ENCODE results near the gene MTHFD1L. TPM values are rescaled to one million over a fixed set of nuclear protein-coding genes. Genes with fewer than 3 reads are reported as not detected.
"Not testable (repeated sequence)": the region's sequence is repeated elsewhere in the genome, so short reads cannot be mapped to it uniquely, and the experiment has no call there.

The MTHFD1L gene
- total RNA-seq, 2 experiments from 2014 or later, result 103 to 129 TPM

DNA sequence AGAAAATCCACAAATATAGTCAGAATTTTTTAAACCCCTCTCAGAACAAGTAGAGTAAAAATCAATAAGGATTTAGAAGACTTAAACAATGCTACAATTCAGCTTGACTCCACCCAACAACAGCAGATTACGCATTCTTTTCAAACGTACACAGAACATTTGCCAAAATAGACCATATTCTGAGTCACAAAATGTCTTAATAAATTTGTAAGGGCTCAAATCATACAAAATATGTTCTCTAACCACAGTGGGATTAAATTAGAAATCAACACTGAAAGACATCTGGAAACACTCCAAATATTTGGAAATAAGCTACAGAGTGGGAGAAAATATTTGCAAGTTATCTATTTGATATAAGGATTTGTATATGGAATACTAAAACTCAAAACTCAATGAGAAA, 210.0 kb downstream of the MTHFD1L start:
- POLR2A ChIA-PET, result no interaction called here
- no peak for DNase-seq
- intact Hi-C loops (cut with DNase I, micrococcal nuclease), result no loop called here
- Mint-ChIP-seq H3K27me3 (no peaks in the 10 kb centered on the region), H3K4me1 (no peaks in the 10 kb centered on the region), H3K27ac (no peak overlapping the region), H3K9me3 (ENCODE audit: low read depth) (peaks cover 5% of the 10 kb centered on the region), H3K36me3 (ENCODE audit: low read depth) (peaks cover 56% of the 10 kb centered on the region), H3K4me3 (no peak overlapping the region)
- ATAC-seq, result no peak
- CTCF ChIA-PET, result interaction anchor here (1.0 kb wide), 1 partner anchor 13 kb away, joined by 4 read pairs; no protein-coding TSS in a partner anchor

DNA sequence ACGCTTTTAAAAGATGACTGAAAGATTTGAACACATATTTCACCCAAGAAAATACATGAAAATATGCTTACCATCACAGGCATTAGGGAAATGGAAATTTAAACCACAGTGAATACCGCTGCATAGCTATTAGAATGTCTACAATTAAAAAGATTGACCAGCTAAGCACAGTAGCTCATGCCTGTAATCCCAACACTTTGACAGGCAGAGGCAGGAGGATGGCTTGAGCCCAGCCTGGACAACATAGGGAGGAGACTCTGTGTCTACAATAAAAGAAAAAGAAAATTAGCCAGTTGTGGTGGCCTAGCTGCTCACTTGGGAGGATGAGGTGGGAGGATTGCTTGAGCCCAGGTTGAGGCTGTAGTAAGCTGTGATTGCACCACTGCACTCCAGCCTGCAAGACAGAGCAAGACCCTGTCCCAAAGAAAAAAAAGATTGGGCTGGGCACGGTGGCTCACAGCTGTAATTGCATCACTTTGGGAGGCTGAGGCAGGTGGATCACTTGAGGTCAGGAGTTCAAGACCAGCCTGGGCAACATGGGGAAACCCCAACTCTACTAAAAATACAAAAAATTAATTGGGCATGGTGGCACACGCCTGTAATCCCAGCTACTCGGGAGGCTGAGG, 210.5 kb downstream of the MTHFD1L start:
- Mint-ChIP-seq H3K27ac (no peak overlapping the region), H3K9me3 (ENCODE audit: low read depth) (peaks cover 4% of the 10 kb centered on the region), H3K27me3 (no peaks in the 10 kb centered on the region), H3K36me3 (ENCODE audit: low read depth) (peaks cover 53% of the 10 kb centered on the region), H3K4me3 (no peak overlapping the region), H3K4me1 (no peaks in the 10 kb centered on the region)
- ChIA-PET POLR2A (no interaction called here), CTCF (interaction anchor here (0.7 to 1.0 kb wide), 2 partner anchors 13 to 18 kb away, joined by 4 read pairs; no protein-coding TSS in a partner anchor)
- no peak for DNase-seq
- ATAC-seq, result no peak
- intact Hi-C loops (cut with DNase I, micrococcal nuclease), result no loop called here

DNA sequence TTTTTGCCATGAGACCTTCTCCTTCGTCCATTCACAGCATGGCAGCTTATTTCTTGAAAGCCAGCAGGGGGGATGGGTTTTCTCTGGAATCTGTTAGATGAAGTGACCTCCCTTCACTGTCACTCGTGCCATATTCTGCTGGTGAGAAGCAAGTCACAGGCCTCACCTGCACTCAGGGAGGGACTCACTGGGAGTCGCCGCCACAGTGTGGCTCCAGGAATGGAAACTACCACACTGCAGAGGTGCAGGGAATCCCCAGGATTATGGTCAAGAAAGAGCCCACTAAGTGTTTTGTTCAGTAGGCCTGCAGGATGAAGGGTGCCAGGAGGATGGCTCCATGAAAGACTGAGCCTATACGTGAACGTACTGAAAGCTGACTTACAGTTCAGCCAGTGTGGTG, 213.2 kb downstream of the MTHFD1L start:
- CTCF ChIA-PET, result interaction anchor here (0.6 to 1.7 kb wide), 4 partner anchors 12 to 50 kb away, joined by 3 read pairs; no protein-coding TSS in a partner anchor
- DNase-seq, result no peak

DNA sequence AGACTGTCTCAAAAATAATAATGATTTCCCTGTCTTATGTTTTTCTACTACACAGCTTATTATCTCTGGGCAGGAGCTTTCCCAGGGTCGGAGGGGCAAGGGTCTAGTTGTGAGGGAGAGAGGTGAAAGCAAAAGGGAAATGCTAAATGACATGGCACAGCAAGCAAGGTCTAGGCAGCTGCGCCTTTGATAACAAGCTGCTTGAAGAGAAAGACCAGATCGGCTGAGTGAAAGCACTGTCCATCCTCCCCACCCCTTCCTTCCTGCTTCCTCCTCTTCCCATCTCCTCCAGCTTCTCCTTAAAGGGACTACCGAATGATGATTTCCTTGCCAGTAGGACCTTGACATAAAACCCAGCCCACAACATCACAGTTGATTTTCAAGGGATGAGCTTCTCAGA, 216.2 kb downstream of the MTHFD1L start:
- intact Hi-C loops (cut with DNase I, micrococcal nuclease), result no loop called here
- no peaks in the 10 kb centered on the region for H3K9me3 Mint-ChIP-seq (ENCODE audit: low read depth)
- H3K4me3 Mint-ChIP-seq, result no peak overlapping the region
- ATAC-seq, result no peak
- H3K27ac Mint-ChIP-seq, result no peak overlapping the region
- POLR2A ChIA-PET, result no interaction called here
- H3K27me3 Mint-ChIP-seq, result no peaks in the 10 kb centered on the region
- peaks cover 27% of the 10 kb centered on the region for H3K36me3 Mint-ChIP-seq (ENCODE audit: low read depth)
- CTCF ChIA-PET, result interaction anchor here (0.7 to 1.1 kb wide), 3 partner anchors 14 to 439 kb away, joined by 3 read pairs; no protein-coding TSS in a partner anchor
- DNase-seq, result no peak
- no peaks in the 10 kb centered on the region for H3K4me1 Mint-ChIP-seq

More for the DNA sequence above, 213.2 kb downstream of the MTHFD1L start:
- POLR2A ChIA-PET, result no interaction called here
- Mint-ChIP-seq H3K4me3 (no peak overlapping the region), H3K27ac (no peak overlapping the region), H3K36me3 (ENCODE audit: low read depth) (peaks cover 42% of the 10 kb centered on the region), H3K4me1 (no peaks in the 10 kb centered on the region), H3K9me3 (ENCODE audit: low read depth) (peaks cover 2% of the 10 kb centered on the region), H3K27me3 (no peaks in the 10 kb centered on the region)
- no peak for ATAC-seq
- intact Hi-C loops (cut with DNase I, micrococcal nuclease), result no loop called here

DNA sequence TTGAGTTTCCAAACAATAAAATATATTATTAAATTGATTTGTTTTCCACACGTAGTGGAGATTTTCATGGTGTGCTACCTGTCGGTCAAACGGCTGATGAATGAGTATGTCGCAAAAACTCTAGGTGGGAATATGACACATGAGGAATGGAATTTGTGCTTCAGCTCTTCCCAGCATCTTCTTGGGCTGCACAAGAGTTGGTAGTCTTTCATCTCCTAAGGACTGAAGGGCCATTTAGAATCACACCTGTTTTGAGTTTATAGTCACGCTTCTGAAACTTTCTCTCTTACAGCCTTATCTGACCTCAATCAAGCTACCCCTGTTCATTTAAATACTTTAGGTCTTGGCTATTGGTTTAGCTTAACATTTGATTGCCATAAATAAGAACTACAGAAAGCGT, 216.6 kb downstream of the MTHFD1L start:
- intact Hi-C loops (cut with DNase I, micrococcal nuclease), result no loop called here
- H3K27ac Mint-ChIP-seq, result no peak overlapping the region
- ATAC-seq (no peak), DNase-seq (no peak)
- H3K4me1 Mint-ChIP-seq, result no peaks in the 10 kb centered on the region
- no peaks in the 10 kb centered on the region for H3K27me3 Mint-ChIP-seq
- H3K4me3 Mint-ChIP-seq, result no peak overlapping the region
- POLR2A ChIA-PET, result no interaction called here
- no peaks in the 10 kb centered on the region for H3K9me3 Mint-ChIP-seq (ENCODE audit: low read depth)
- peaks cover 25% of the 10 kb centered on the region for H3K36me3 Mint-ChIP-seq (ENCODE audit: low read depth)
- CTCF ChIA-PET, result interaction anchor here (0.7 to 1.1 kb wide), 3 partner anchors 14 to 539 kb away, joined by 3 read pairs; no protein-coding TSS in a partner anchor

DNA sequence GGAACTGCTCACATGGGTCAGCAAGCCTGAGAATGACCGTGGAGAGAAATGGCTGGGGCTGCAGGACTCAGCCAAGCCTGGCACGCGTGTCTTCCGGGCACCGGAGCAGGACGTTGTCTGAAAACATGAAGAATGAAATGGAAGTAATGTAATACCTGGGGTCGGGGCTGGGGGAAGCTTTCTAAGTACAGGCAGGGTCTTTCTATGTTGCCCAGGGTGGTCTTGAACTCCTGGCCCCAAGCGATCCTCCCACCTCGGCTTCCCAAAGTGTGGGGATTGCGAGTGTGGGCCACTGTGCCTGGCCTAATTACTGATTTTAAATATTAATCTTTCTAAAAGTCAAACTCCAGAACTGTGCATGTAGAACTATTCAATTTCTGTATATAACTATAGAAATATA, 218.8 kb downstream of the MTHFD1L start:
- POLR2A ChIA-PET, result no interaction called here
- DNase-seq, result no peak
- H3K36me3 Mint-ChIP-seq (ENCODE audit: low read depth), result peaks cover 12% of the 10 kb centered on the region
- no peak overlapping the region for H3K27ac Mint-ChIP-seq
- no peaks in the 10 kb centered on the region for H3K9me3 Mint-ChIP-seq (ENCODE audit: low read depth)
- H3K4me1 Mint-ChIP-seq, result no peaks in the 10 kb centered on the region
- intact Hi-C loops (cut with DNase I, micrococcal nuclease), result no loop called here
- no peak for ATAC-seq
- no peaks in the 10 kb centered on the region for H3K27me3 Mint-ChIP-seq
- CTCF ChIA-PET, result interaction anchor here (1.2 kb wide), 1 partner anchor 11 kb away, joined by 3 read pairs; no protein-coding TSS in a partner anchor
- H3K4me3 Mint-ChIP-seq, result no peak overlapping the region

DNA sequence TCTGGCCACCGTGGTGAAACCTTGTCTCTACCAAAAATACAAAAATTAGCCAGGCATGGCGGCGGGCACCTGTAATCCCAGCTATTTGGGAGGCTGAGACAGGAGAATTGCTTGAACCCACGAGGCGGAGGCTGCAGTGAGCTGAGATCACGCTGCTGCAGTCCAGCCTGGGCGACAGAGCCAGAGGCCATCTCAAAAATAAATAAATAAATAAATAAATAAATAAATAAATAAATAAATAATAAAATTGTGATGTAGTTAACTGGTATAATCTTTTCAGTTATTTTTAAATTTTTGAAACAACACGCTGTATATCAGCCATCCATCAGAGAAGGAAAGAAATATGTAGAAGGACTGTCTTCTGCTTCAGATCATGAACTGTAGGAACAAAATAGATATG, 221.6 kb downstream of the MTHFD1L start:
- ATAC-seq; H3K27ac Mint-ChIP-seq; H3K9me3 Mint-ChIP-seq (ENCODE audit: low read depth); DNase-seq; H3K27me3 Mint-ChIP-seq; POLR2A ChIA-PET; H3K4me1 Mint-ChIP-seq; intact Hi-C loops (cut with DNase I, micrococcal nuclease); H3K4me3 Mint-ChIP-seq: not testable (repeated sequence)
- H3K36me3 Mint-ChIP-seq (ENCODE audit: low read depth), result peaks cover 32% of the 10 kb centered on the region
- CTCF ChIA-PET, result interaction anchor here (1.0 kb wide), 1 partner anchor 237 kb away, joined by 4 read pairs; no protein-coding TSS in a partner anchor

DNA sequence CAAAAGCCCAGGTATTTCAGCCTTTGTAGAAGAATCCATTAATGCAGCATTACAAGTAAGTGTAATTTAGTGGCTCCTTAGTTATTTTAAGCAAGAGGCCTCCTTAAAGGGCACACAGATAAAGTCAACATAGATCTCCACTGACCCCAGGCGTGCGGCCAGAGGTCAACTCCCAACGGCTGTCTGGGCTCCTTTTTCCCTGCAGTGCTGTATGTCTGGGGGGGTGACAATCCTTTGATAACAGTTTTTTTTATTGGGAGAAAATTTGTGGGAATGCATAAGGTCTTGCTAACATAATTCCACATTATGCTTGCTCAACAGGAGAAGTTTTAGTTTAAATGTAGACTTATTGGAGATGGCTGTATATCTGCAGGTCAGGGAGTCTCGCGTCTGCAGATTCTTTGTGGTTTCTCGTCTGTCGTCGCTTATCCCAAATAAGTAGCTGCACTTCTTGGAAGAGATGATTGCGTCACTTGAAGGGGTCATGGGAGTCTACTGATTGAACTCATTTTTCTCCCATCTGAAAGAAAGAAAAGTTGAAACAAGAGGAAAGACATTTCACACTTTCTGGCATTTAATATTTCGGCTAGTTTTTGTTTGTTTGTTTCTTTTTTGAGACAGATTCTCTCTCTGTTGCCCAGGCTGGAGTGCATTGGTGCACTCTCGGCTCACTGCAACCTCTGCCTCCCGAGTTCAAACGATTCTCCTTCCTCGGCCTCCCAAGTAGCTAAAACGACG, 222.5 kb downstream of the MTHFD1L start:
- ChIA-PET POLR2A (interaction anchor here (0.7 kb wide), 1 partner anchor 100 kb away, joined by 3 read pairs; no protein-coding TSS in a partner anchor), CTCF (interaction anchor here (1.0 to 1.3 kb wide), 2 partner anchors 12 to 236 kb away, joined by 4 read pairs; no protein-coding TSS in a partner anchor)
- Mint-ChIP-seq H3K27me3 (no peaks in the 10 kb centered on the region), H3K36me3 (ENCODE audit: low read depth) (peaks cover 35% of the 10 kb centered on the region), H3K9me3 (ENCODE audit: low read depth) (no peaks in the 10 kb centered on the region), H3K4me1 (no peaks in the 10 kb centered on the region), H3K27ac (no peak overlapping the region), H3K4me3 (no peak overlapping the region)
- DNase-seq (no peak), ATAC-seq (no peak)
- intact Hi-C loops (cut with DNase I, micrococcal nuclease), result no loop called here

DNA sequence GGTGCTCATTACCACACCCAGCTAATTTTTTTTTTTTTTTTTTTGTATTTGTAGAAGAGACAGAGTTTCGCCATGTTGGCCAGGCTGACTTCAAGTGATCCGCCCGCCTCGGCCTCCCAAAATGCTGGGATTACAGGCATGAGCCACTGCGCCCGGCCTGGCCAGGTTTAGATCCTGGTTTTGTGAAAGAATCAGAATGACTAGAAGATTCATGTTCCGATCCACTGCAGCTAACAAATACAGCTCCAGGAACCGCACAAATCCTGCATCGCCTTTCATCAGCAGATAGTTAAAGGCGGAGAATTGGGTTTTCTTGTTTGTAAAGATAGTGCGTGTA, 223.1 kb downstream of the MTHFD1L start:
- intact Hi-C loops (cut with DNase I, micrococcal nuclease), result no loop called here
- Mint-ChIP-seq H3K4me3 (no peak overlapping the region), H3K27ac (no peak overlapping the region), H3K27me3 (no peaks in the 10 kb centered on the region), H3K36me3 (ENCODE audit: low read depth) (peaks cover 40% of the 10 kb centered on the region), H3K4me1 (no peaks in the 10 kb centered on the region), H3K9me3 (ENCODE audit: low read depth) (no peaks in the 10 kb centered on the region)
- ATAC-seq (no peak), DNase-seq (no peak)
- CTCF ChIA-PET, result interaction anchor here (1.3 kb wide), 1 partner anchor 13 kb away, joined by 4 read pairs; no protein-coding TSS in a partner anchor
- POLR2A ChIA-PET, result interaction anchor here (0.7 kb wide), 1 partner anchor 101 kb away, joined by 3 read pairs; no protein-coding TSS in a partner anchor

DNA sequence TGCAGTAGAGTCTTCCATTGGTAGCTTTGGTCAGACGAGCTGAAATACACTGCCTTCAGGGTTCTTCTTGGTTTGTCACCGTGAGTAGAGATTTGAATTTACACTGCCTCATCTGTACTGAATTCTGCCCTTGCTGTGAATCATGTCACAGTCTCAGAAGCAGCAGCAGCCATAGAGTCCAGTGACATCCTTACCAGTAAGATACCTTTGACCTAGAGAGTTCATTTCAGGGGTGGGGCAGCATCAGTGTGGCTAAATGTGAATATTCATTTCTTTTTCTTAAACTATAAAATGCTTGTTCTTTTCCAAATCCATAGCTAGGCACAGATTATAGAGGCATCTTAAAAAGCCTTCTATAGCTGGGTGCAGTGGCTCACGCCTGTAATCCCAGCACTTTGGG, 223.5 kb downstream of the MTHFD1L start:
- no peaks in the 10 kb centered on the region for H3K9me3 Mint-ChIP-seq (ENCODE audit: low read depth)
- DNase-seq (no peak), ATAC-seq (no peak)
- H3K4me3 Mint-ChIP-seq, result no peak overlapping the region
- H3K27ac Mint-ChIP-seq, result no peak overlapping the region
- H3K27me3 Mint-ChIP-seq, result no peaks in the 10 kb centered on the region
- POLR2A ChIA-PET, result interaction anchor here (0.7 kb wide), 1 partner anchor 101 kb away, joined by 3 read pairs; no protein-coding TSS in a partner anchor
- intact Hi-C loops (cut with DNase I, micrococcal nuclease), result no loop called here
- H3K36me3 Mint-ChIP-seq (ENCODE audit: low read depth), result peaks cover 44% of the 10 kb centered on the region
- H3K4me1 Mint-ChIP-seq, result no peaks in the 10 kb centered on the region
- CTCF ChIA-PET, result interaction anchor here (1.3 kb wide), 1 partner anchor 13 kb away, joined by 4 read pairs; no protein-coding TSS in a partner anchor

DNA sequence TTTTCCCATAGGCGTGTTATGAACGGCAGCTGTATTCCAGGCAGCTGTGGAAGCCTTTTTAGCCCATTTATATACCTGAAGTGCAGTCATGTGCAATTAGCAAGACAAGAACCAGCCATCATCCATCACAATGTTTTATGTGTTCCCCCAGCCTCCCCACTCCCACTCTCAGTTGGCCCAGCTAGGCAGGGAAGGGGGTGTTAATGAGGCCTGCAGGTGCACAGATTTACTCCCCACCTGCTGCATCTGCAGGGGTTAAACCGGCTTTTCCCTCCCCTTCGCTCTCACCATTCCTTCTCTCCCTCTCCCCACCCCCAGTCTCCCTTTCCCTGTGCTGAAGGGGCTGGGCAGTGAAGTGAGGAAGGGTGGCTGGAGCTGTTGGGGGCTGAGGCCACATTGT, 224.5 kb downstream of the MTHFD1L start:
- ChIA-PET POLR2A (no interaction called here), CTCF (no interaction called here)
- Mint-ChIP-seq H3K36me3 (ENCODE audit: low read depth) (peaks cover 47% of the 10 kb centered on the region), H3K4me1 (no peaks in the 10 kb centered on the region), H3K27ac (no peak overlapping the region), H3K4me3 (no peak overlapping the region), H3K9me3 (ENCODE audit: low read depth) (no peaks in the 10 kb centered on the region), H3K27me3 (no peaks in the 10 kb centered on the region)
- DNase-seq (no peak), ATAC-seq (no peak)
- intact Hi-C loops (cut with DNase I, micrococcal nuclease), result no loop called here

DNA sequence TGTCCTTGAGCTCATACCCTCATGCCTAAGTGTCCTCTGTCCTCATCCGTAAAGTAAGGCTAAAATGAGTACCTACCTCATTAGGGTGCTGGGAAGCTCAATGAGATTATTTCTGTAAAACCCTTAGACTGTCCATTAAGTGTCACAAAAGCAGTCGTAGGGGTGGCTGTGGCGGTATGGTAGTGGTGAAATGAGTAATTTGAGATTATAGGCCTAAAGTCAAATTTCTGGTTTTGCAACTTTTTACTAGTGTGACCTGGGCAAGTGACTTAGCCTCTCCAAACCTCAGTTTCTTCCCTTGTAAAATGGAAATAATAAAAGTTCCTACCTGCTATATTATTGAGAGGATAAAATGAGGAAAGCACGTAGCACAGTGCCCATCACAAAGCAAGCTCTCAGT, 226.1 kb downstream of the MTHFD1L start:
- H3K4me3 Mint-ChIP-seq, result no peak overlapping the region
- ChIA-PET CTCF (no interaction called here), POLR2A (no interaction called here)
- no peaks in the 10 kb centered on the region for H3K4me1 Mint-ChIP-seq
- ATAC-seq (no peak), DNase-seq (no peak)
- no peaks in the 10 kb centered on the region for H3K27me3 Mint-ChIP-seq
- peaks cover 58% of the 10 kb centered on the region for H3K36me3 Mint-ChIP-seq (ENCODE audit: low read depth)
- H3K9me3 Mint-ChIP-seq (ENCODE audit: low read depth), result no peaks in the 10 kb centered on the region
- intact Hi-C loops (cut with DNase I, micrococcal nuclease), result no loop called here
- no peak overlapping the region for H3K27ac Mint-ChIP-seq
